Kidney (tissue), 14 donors: ENCODE data around the gene ALDH1L1. TPM values are rescaled to one million over a fixed set of nuclear protein-coding genes. Genes with fewer than 3 reads are reported as not detected.

Experiments used
- DNase-seq, 5 donors: peaks; one replicate each; pipeline ENCODE4 v3.0.0-alpha.2; 2013 to 2020
- FAIRE-seq: peaks from 2 replicates; lab custom pipeline; 2012; peaks lifted over from hg19 to GRCh38; lab: Jason Lieb, UNC
- H3K27ac ChIP-seq, 2 donors: one replicate each; pipeline ENCODE4 v1.7.0; 2013; ENCODE audit warnings: low read depth in 2 of 2, low read length in 2 of 2, inconsistent platforms in 1 of 2
- H3K27me3 ChIP-seq: one replicate; pipeline ENCODE4 v1.7.1; 2013; ENCODE audit warnings: low read length, inconsistent platforms; ENCODE audit not compliant: control insufficient read depth, insufficient read depth
- H3K36me3 ChIP-seq, 3 donors: one replicate each; pipeline versions ENCODE4 v1.7.0 to v1.7.1; 2013; ENCODE audit warnings: low read length in 3 of 3, control low read depth in 1 of 3, inconsistent platforms in 1 of 3; ENCODE audit not compliant: insufficient read depth in 3 of 3, control insufficient read depth in 2 of 3
- H3K4me1 ChIP-seq, 3 donors: one replicate each; pipeline versions ENCODE4 v1.7.0 to v1.7.1; 2013; ENCODE audit warnings: low read length in 3 of 3, inconsistent platforms in 1 of 3, low read depth in 1 of 3; ENCODE audit not compliant: control insufficient read depth in 2 of 3, insufficient read depth in 2 of 3
- H3K4me3 ChIP-seq, 3 donors: one replicate each; pipeline versions ENCODE4 v1.7.0 to v1.8.1; 2013; ENCODE audit warnings: low read length in 3 of 3, control low read depth in 1 of 3, inconsistent platforms in 1 of 3
- H3K9ac ChIP-seq, 3 donors: one replicate each; pipeline versions ENCODE4 v1.7.0 to v1.7.1; 2013; ENCODE audit warnings: low read length in 3 of 3, control low read depth in 1 of 3, inconsistent platforms in 1 of 3
- H3K9me3 ChIP-seq, 3 donors: one replicate each; pipeline versions ENCODE4 v1.7.0 to v1.7.1; 2013; ENCODE audit warnings: low read length in 3 of 3, control low read depth in 1 of 3, inconsistent platforms in 1 of 3; ENCODE audit not compliant: control insufficient read depth in 2 of 3, insufficient read depth in 1 of 3
- CTCF ChIP-seq: IDR thresholded peaks from 3 replicates; pipeline ENCODE4 v1.5.1; 2012; ENCODE audit warnings: mild to moderate bottlenecking, moderate library complexity, borderline replicate concordance; ENCODE audit not compliant: insufficient read depth; ENCODE audit errors: extremely low read depth
- intact Hi-C: fragments of 100-400 bp; cut with DNase I; formaldehyde crosslinking; loops from one replicate; pipeline ENCODE4 v1.11.1; 2022
- polyA plus RNA-seq: library from polyadenylated mRNA; stranded (reverse); fragments of 350-450 nt; fragmentation: Illumina TruSeq; extraction: RNeasy Lipid Tissue Mini Kit (QIAGEN cat#74804); gene quantifications from one replicate; pipeline ENCODE4 v1.2.3, GENCODE V29; 2014; ENCODE audit warnings: low read depth, low replicate concordance; ENCODE audit not compliant: insufficient read depth
- total RNA-seq: library from RNA; stranded (reverse); fragmentation: NEBNext Ultra II Directional; extraction: Animal tissue kit (Norgen Biotek cat#: 25700); gene quantifications from one replicate; pipeline ENCODE4 v1.2.1, GENCODE V29; 2021
- donor health status: control.
- donor health status: control.
- donor health status: control.
- donor health status: control.
- donor health status: control.
- donor health status: DM: yes; HTN: yes; CAD: no.
- donor health status: Normal renal cell carcinoma (clear cell type).

Gene ALDH1L1
- total and polyA plus RNA-seq, 2 donors from 2014 or later, result 60.0 to 199 TPM

GRCh38 chr3:126064627-126065258 lies 115.6 kb downstream of the ALDH1L1 start:
- no peak for FAIRE-seq
- Histone ChIP-seq H3K27ac (no peak overlapping the region), H3K9me3 (no peaks in the 10 kb centered on the region), H3K4me3 (no peak overlapping the region), H3K4me1 (no peaks in the 10 kb centered on the region), H3K36me3 (peaks cover 0 to 4% (median 2%) of the 10 kb centered on the region in 3 donors), H3K9ac (no peak overlapping the region), H3K27me3 (no peaks in the 10 kb centered on the region)
- intact Hi-C loops, result no loop called here
- no peak for DNase-seq
- no peak for TF ChIP-seq CTCF

DNA sequence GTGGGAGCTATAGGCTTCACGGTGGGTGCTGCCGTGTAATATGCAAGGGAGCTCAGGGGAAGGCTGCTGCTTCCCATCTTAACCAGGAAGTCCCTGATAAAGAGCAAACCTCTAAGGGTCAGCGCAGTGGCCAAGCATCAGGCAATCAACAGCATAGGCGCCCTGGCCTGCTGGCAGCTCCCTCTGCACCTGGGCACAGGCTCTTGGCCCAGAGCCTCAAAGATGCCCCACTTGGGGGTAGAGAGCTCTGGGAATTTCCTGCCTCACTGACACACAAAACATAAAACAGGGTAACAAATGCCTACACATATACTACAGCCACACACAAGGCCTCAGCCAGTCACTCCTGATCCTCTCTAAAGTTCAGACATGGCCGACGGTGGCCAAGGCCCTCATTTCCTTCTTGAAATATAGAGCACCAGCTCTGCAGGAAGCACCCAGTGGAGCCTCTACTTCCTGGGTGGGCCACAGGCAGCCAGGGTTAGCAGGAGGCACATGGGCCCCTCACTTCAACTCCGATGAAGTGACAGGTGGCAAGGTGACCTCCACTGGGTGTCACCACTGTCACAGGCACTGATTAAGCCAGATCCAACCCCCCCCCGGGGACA lies 116.9 kb downstream of the ALDH1L1 start:
- Histone ChIP-seq H3K36me3 (peaks cover 0 to 4% (median 2%) of the 10 kb centered on the region in 3 donors), H3K27me3 (no peaks in the 10 kb centered on the region), H3K27ac (no peak overlapping the region), H3K9ac (no peak overlapping the region), H3K4me1 (no peaks in the 10 kb centered on the region), H3K9me3 (no peaks in the 10 kb centered on the region), H3K4me3 (no peak overlapping the region)
- intact Hi-C loops, result no loop called here
- TF ChIP-seq CTCF, result no peak
- no peak for FAIRE-seq
- DNase-seq, result no peak

DNA sequence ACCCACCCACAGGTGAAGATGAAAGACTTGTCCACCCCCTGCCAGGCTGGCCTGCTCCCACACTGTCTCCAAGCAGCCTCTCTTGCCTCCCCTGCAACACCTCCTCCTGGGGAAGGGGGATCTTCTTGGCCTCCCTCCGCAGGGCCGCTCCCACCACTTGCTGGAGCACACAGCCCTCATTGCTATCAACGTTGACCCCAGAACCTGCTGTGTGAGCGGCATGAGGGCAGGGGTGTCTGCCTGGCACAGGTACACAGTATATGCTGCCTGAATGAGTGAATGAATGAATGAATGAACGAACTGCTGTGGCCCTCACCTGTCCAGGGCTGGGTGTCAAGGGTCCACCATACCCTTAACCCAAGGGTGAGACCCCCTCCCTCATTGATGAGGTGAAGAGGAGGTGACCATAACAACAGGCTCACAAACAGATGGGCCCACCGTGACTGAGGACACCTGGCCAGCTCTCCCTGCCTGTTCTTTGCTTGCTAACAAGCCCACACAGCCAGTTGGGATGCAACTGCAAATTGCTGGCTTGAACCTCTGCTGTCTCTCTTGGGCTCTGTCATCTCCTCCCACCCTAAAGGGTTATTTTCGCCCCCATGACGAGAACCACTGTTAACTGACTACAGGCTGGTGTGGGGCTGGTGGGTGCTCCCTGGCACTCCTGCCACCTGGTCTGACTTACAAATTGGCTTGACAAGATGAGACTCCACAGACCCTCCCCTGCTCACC lies 118.9 kb downstream of the ALDH1L1 start:
- Histone ChIP-seq H3K36me3 (peaks cover 0 to 3% (median 0%) of the 10 kb centered on the region in 3 donors), H3K27me3 (no peaks in the 10 kb centered on the region), H3K4me1 (peaks cover 0 to 3% (median 0%) of the 10 kb centered on the region in 3 donors), H3K27ac (no peak overlapping the region), H3K4me3 (no peak overlapping the region), H3K9ac (no peak overlapping the region), H3K9me3 (no peaks in the 10 kb centered on the region)
- intact Hi-C loops, result no loop called here
- TF ChIP-seq CTCF, result no peak
- FAIRE-seq (no peak), DNase-seq (no peak)
